HG02981 (cell line): ENCODE data around the gene CLEC16A.
"Not testable (repeated sequence)": the region's sequence is repeated elsewhere in the genome, so short reads cannot be mapped to it uniquely, and the experiment has no call there.

Experiments
- ATAC-seq: cut with Tn5 transposase; IDR thresholded peaks from one replicate; pipeline ENCODE4 v1.9.1; 2021; ENCODE audit warnings: mild to moderate bottlenecking, moderate library complexity; ENCODE audit not compliant: unreplicated experiment

Gene CLEC16A

GRCh38 chr16:11205754-11206581, 261.6 kb downstream of the CLEC16A start:
- ATAC-seq, result no peak

- ATAC-seq, result no peak
Observed at GRCh38 chr16:11207646-11208045, 263.3 kb downstream of the CLEC16A start.

- ATAC-seq, result no peak
Observed at GRCh38 chr16:11208916-11209665, 264.7 kb downstream of the CLEC16A start.

GRCh38 chr16:11210260-11210659, 265.9 kb downstream of the CLEC16A start:
- no peak for ATAC-seq

GRCh38 chr16:11211061-11211976, 267.0 kb downstream of the CLEC16A start:
- ATAC-seq, result no peak

GRCh38 chr16:11211977-11212797, 267.8 kb downstream of the CLEC16A start:
- ATAC-seq, result no peak

- no peak for ATAC-seq
Observed at GRCh38 chr16:11212798-11213196, 268.4 kb downstream of the CLEC16A start.

- no peak for ATAC-seq
Observed at GRCh38 chr16:11213373-11213772, 269.0 kb downstream of the CLEC16A start.

- no peak for ATAC-seq
Observed at GRCh38 chr16:11213799-11214198, 269.4 kb downstream of the CLEC16A start.

GRCh38 chr16:11215935-11216556, 271.7 kb downstream of the CLEC16A start:
- ATAC-seq, result no peak

- no peak for ATAC-seq
Observed at GRCh38 chr16:11217651-11218603, 273.6 kb downstream of the CLEC16A start.

GRCh38 chr16:11218604-11218962, 274.2 kb downstream of the CLEC16A start:
- ATAC-seq, result no peak

GRCh38 chr16:11219178-11219577, 274.8 kb downstream of the CLEC16A start:
- ATAC-seq, result no peak

GRCh38 chr16:11220507-11220906, 276.1 kb downstream of the CLEC16A start:
- ATAC-seq, result not testable (repeated sequence)

- peak; percentile 40 for ATAC-seq
Observed at GRCh38 chr16:11224096-11224893, 279.9 kb downstream of the CLEC16A start.

- ATAC-seq, result peak; percentile 82
Observed at GRCh38 chr16:11224894-11225676, 280.7 kb downstream of the CLEC16A start.
